Stimulated activated CD4-positive, alpha-beta T cell treated with anti-CD3 and anti-CD28 coated beads, Interleukin-15, amount 100 ng/mL, for 48 hours (primary cell): Measurements from ENCODE around the gene METTL5.
A peak's percentile ranks its signal among the peaks of the same experiment; 100 is the strongest.
"Not testable (repeated sequence)": the region's sequence is repeated elsewhere in the genome, so short reads cannot be mapped to it uniquely, and the experiment has no call there.

Source experiments
- DNase-seq, 2 donors: peaks; one replicate each; pipeline ENCODE4 v3.0.0-alpha.2; 2020; ENCODE audit warnings: low read depth in 2 of 2

METTL5 gene

GRCh38 chr2:169824373-169825333, at the start of gene METTL5:
Gene METTL5 (minus strand): TSS chr2:169824905. CDS start chr2:169824597, 308 bp downstream.
- peak; percentile 49 to 74 for DNase-seq

GRCh38 chr2:169871994-169872393, 47.3 kb upstream of the METTL5 start:
- no peak for DNase-seq

GRCh38 chr2:169871369-169871768, 46.7 kb upstream of the METTL5 start:
- not testable (repeated sequence) for DNase-seq

DNA sequence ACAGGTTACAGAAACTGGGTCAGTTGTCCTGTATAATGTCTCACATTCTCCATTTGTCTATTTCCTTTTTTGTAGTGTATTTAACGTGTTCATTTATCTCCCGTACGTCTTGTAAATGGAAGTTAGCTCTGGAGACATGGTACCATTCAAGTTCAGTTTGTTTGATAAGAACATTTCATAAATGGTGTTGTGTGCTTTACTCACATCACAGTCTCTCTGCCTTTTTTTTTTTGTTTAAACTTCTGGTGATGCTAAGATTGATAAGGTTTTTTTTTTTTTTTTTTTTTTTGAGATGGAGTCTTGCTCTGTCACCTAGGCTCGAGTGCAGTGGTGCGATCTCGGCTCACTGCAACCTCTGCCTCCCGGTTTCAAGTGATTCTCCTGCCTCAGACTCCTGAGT, 44.2 kb upstream of the METTL5 start:
- no peak for DNase-seq

DNA sequence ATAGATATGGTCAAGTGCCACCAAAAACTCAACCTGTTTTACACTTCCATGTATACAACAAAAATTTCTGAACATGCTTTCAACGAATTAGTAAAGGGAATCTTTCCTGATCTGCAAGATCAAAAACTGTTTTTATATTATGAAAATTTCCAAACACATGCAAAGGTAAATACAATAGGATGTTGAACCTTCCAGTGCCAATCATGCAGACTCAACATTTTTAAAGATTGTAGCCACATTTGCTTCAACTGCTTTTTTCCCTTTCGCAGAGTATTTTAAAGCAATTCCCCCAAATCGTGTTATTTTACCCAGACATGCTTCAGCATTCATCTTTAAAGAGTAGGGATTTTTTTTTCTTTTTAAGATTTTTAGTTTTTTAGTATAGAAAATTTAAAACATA, 42.9 kb upstream of the METTL5 start:
- no peak for DNase-seq

- not testable (repeated sequence) for DNase-seq
These were observed 41.5 kb upstream of the METTL5 start for GRCh38 chr2:169866230-169866629.

- no peak for DNase-seq
These were observed 40.8 kb upstream of the METTL5 start for GRCh38 chr2:169865492-169865891.

DNA sequence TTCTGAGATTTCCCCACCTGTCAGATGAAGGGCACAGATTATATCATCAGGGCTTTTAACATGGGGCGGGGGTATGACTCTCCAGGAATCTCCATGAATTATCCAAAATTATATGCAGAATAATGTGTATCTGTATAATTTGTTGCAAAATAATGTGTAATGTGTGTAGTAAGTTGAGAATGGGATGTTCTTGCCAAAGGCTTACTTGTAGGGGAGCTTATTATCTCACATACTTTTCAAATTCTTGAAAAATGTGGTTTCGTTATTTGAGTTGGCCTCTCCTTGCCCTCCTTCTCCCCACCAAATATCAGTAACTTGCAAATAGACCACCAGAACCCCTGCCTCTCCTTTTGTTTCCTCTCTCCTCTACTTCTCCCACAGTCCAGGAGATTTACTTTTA, 38.1 kb upstream of the METTL5 start:
- no peak for DNase-seq

DNA sequence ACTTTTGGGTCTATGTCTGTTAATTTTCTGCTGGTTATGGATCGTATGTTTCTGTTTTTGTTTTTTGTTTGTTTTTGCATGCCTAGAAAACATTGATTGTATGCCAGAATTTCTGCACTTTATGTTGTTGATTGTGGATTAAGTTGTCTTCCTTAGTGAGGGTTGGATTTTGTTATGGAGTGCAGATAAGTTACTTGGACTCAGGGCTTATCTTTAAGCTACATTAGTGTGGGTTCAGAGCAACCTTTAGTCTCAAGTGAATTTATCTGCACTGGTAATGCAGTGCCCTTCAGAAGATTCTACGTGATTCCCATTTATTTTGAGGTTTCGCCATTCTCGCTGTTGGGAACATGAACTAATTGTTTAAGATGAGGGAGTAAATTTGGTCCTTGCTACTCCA, 35.4 kb upstream of the METTL5 start:
- DNase-seq, result no peak

- DNase-seq, result no peak
These were observed 34.7 kb upstream of the METTL5 start for GRCh38 chr2:169859423-169859822.

GRCh38 chr2:169855281-169856258, 30.9 kb upstream of the METTL5 start:
- not testable (repeated sequence) for DNase-seq

GRCh38 chr2:169853041-169853668, 28.4 kb upstream of the METTL5 start:
- no peak for DNase-seq

- DNase-seq, result no peak
These were observed 25.0 kb upstream of the METTL5 start for GRCh38 chr2:169849710-169850109.

GRCh38 chr2:169848959-169849693, 24.4 kb upstream of the METTL5 start:
- not testable (repeated sequence) for DNase-seq

DNA sequence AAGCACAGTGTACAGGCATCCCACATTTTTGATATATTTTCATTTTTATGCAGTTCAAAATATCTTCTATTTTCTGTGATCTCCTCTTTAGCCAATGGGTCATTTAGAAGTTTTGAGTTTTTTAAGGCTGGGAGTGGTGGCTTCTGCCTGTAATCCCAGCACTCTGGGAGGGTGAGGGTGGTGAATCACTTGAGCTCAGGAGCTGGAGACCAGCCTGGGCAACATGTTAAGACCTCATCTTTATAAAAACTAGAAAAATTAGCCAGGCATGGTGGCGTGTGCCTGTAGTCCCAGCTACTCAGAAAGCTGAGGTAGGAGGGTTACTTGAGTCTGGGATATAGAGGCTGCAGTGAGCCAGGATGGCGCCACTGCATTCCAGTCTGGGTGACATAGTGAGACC, 20.3 kb upstream of the METTL5 start:
- no peak for DNase-seq

GRCh38 chr2:169841625-169842024, 16.9 kb upstream of the METTL5 start:
- not testable (repeated sequence) for DNase-seq

GRCh38 chr2:169840747-169841142, 16.0 kb upstream of the METTL5 start:
- no peak for DNase-seq

- DNase-seq, result no peak
These were observed 15.4 kb upstream of the METTL5 start for GRCh38 chr2:169839954-169840746.

- no peak for DNase-seq
These were observed 14.2 kb upstream of the METTL5 start for GRCh38 chr2:169838743-169839489.
